CD4-positive, alpha-beta T cell treated with Interleukin-17A for 4 hours (primary cell): ENCODE measurements around the gene CEP112.

ENCODE experiments used
- DNase-seq: peaks from one replicate; pipeline ENCODE4 v3.0.0-alpha.2; 2020; ENCODE audit warnings: mixed read lengths

The CEP112 gene

DNA sequence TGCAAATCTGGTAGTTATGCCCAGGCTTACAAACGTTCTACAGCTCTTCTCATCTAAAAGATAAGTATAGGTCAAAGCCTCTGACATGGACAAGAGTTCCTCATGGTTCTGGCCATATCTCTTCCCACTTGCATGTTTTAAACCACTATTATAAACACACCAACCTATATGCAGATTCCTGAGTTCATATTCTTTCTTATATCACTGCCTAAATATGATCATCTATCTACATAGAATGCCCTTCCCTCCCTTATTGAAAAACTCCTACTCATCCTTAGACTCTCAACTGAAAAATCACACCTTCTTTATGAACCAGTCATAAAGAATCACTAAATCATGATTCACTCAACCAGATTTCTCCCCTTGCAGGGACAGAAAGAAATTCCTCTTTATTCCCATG lies 128.2 kb downstream of the CEP112 start:
- no peak for DNase-seq

DNA sequence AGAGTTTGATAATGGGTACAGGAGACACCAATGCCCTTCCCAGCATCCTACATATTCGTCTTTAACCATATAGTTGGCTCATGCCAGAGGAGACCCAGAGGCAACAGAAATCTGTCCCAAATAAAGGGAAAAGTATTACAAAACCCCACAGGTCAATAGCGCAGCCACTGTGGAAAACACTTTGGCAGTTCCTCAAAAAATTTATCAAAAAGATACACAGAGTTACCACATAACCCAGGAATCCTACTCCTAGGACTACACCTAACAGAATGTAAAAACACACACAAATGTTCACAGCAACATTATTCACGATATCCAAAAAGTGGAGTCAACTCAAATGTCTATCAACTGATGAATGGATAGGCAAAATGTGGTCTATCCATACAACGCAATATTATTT lies 135.8 kb downstream of the CEP112 start:
- no peak for DNase-seq

DNA sequence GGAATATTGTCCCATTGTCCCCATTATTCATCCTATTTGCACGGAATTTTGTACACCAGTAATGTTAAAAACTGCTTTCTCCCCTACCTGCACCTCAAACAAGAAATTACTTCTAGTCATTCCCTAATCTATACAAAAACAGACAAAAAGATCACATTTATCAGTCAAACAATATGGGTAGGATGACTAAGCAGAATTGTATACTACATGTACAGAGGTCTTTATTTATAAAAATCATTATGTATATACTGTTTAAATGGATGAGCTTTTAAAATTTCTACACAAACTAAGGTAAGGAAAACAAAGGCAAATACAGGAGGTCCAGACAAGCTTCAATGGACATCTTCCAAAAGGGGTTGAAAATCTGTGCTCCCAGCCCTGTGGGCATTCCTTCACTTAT lies 137.7 kb downstream of the CEP112 start:
- DNase-seq, result no peak

DNA sequence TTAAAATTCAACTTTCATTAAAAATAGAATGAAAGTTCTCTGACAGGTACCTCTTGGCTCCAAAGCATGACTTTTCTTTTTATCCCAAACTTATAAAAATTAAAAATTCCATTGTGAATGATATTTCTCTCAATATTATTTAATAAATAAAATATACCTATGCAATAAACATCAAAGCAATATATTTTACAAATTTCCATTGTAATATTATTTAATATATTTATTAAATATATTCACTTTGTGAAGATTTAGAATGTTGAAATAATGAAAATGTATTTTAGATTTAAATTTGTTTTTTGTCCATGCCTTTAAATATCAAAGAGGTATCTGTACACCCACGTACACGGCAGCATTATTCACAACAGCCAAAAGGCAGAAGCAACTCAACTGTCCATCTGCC lies 147.8 kb downstream of the CEP112 start:
- no peak for DNase-seq

DNA sequence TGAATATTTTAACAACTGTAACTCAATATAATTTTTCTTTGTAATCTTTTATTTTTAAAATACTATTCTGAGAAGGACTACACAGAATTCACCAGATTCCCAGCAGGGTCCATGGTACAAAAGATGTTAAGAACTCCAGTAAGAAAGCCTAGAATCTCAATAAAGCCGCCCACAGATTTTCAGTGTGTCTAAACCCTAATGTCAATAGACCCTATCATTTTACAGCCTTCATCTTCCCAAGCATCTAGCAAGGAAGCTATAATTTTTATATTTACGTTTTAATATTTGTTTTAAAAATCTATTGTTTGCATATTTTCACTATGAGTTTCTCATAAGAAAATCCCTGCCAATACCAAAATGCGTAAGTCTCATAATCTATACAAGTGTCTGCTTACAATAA lies 148.5 kb downstream of the CEP112 start:
- no peak for DNase-seq

DNA sequence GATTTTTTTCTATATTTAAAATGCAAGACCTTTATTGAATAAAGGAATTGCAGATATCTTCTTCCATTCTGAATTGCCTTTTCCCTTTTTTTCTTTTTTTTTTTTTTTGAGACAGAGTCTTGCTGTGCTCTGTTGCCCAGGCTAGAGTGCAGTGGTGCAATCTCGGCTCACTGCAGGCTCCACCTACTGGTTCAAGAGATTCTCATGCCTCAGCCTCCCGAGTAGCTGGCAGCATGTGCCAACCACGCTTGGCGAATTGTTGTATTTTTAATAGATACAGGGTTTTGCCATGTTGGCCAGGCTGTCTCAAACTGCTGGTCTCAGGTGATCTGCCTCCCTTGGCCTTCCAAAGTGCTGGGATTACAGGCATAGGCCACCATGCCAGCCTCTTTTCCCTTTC lies 151.5 kb downstream of the CEP112 start:
- no peak for DNase-seq

DNA sequence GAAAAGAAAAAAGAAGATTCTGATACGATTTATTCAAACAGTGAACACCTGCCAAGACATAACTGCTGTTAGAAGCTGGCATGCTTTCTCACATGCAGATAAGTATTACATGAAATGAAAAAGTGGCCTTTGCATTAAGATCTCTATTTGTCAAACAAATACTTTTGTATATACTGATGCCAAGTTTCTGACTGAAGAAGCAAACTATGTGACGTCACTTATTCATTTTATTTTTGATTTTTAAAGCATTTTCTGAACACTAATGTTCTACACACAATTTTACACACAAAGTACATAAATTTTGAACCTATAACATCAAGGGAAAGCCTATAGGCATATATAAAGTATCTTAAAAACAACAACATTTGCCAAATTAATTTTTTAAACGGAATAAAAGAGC lies 153.8 kb downstream of the CEP112 start:
- no peak for DNase-seq

DNA sequence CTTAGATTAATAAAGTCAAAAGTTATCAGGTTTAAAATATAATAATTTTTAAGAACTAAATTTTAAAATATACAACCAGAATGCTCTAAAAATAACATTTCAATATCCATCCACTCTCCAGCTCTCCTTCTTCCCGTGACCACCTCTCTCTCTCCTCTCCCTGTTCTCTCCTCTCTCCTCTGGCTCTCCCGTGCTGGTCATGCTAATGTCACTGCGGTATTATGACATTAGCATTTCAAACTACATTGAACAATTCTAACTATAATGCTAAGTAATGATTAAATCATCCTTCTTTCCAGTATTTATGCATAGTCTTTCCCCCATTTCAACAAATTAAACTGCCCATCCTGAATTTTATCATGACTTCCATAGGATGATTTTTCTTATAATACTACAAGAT lies 154.7 kb downstream of the CEP112 start:
- no peak for DNase-seq

DNA sequence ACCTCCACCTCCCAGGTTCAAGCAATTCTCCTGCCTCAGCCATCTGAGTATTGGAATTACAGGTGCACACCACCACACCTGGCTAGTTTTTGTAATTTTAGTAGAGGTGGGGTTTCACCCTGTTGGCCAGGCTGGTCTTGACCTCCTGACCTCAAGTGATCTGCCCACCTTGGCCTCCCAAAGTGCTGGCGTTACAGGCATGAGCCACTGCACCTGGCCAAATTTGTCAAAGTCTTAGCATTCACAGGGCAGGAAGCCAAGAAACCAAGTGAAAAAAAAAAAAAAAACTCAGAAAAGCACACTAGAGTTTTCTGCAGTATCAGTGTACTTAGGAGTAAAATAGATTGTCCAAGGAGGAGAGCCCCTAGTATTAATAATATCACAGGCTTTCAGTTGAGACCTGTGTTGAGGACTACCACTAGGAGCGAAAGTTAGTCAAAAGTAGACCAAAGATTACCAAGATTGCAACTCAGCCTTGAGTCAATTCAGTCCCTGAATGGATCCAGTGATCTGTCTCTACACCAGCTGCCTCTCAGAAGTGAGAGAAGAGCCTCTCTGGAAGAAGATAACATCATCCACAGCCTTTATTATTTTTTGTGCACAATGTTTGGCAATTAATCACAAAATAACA lies 159.7 kb downstream of the CEP112 start:
- DNase-seq, result no peak

DNA sequence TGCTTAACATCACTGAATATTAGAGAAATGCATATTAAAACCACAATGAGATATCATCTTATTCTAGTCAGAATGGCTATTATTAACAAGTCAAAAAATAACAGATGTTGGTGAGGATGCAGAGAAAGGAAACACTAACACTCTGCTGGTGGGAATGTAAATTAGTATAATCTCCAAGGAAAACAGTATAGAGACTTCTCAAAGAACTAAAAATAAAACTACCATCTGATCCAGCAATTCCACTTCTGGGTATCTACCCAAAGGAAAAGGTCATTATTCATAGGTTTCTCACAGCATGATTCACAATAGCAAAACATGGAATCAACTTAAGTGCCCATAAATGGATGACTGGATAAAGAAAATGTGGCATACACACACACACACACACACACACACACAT lies 166.4 kb downstream of the CEP112 start:
- DNase-seq, result no peak

DNA sequence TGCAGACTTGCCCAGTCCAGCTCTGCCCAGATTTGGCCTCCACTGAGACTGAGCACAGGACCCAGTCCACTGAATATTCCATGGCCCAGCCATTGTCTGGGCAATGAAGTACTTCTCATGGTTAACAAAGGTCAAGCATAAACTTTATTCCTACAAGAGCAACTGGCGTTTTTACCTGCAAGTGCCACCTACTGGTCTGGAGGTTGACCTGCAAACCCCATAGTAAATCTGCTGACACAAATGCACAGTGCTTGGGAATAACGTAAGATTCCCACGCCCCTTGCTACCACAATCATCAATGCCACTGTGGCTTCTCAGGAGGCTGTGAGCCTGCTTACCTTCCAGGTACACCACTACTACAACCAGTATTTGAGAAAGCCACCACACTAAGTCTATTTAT lies 170.2 kb downstream of the CEP112 start:
- no peak for DNase-seq

DNA sequence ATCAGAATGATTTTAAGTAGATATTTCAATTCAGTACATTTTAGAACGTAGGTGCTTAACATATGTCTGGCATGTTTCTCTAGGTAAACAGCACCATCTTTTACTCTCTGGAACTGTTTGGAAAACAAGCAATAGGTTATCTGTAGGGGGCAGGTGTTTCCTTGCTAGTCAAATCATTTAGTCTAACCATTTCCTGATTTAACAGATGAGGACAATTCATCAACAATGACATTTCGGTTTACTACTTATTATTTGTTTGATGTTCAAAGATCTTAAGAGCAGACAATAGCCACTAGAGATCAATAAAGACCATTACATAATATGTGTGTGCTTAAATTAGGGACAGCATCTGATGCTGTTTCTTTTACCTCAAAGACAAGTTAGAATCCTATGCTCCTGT lies 173.1 kb downstream of the CEP112 start:
- no peak for DNase-seq

DNA sequence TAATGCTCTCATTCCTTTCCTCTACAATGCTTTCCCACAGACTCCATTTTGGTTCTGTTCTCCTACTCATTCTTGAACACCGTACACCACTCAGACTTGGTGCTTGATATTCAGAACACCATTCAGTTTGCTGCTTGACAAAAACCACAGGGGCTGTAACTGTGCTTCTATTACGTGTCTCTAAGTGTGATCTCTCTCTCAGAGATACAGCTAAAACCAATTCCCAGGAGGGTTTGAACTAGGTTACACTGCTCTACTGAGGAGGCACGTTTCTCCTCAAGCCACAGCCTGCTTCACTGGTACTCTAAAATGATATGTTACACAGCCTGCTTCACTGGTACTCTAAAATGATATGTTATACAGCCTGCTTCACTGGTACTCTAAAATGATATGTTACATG lies 175.7 kb downstream of the CEP112 start:
- no peak for DNase-seq

DNA sequence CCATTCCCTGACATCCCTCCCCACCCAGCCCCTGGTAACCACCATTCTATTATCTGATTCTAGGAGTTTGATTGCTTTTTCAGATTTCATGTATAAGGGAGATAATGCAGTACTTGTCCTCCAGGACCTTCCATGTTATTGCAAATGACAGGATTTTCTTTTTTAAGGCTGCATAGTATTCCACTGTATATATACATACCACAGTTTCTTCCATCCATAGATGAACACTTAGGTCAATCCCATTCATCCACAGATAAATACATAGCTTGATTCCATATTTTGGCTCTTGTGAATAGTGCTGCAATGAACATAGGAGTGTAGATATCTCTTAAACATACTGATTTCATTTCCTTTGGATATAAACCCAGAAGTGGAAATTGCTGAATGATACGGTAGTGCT lies 183.3 kb downstream of the CEP112 start:
- no peak for DNase-seq

DNA sequence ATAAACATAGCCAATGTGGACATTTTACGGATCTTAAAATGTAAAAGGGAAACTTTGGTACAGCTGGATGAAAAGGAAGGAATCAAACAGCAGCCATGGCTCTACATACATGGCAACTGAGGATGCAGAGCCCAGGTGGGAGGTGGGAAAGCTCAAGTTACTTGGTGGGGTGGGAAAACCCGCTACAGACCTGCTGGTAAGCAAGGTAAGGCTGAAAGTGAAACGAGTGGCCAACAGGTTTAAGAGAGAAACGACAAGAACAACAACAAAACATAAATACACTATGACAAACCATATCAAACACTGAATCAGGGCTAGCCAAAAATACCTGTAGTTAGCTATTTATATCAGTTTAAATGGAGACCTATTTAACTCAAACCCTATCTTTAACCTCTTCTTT lies 185.3 kb downstream of the CEP112 start:
- no peak for DNase-seq

DNA sequence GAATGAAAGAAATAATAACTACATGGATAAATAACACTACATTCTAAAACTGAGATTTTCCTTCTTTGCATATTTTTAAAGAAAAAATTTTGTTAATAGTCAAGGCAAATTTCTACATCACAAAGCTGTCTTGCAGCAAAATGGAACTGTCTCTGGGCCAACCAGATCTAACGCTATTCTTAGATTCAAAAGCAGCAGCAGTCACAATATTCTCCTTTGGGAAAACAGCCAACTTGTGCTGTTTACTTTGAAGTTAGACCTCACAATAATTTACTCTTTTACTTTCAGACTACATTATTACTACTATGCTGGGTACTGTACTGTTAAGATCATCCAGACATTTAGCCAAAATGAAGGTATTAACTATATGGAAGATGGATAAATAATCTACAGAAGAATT lies 189.1 kb downstream of the CEP112 start:
- no peak for DNase-seq

DNA sequence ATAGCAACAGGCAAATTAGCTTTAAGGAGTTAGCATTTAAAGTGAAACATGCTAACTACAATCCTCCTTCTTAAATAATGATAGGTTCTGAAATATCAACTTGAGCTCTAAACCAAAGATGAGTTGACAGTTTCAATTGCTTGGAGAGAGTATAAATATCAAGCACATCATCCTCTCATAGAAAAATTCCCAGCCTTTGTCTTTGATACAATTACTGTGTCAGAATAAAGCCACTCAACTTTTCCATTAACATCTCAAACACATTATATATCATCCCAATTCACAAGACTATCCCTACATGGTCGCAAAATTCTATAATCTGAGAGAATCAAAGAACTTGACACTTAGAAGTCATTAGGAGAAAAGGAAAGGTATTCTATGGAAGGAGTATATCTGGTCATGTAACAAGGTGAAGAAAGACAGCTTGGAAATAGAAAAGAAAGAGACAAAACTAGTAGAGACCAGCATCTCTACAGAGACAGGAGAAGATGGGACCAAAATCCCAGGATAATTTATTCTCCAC lies 189.8 kb downstream of the CEP112 start:
- no peak for DNase-seq

DNA sequence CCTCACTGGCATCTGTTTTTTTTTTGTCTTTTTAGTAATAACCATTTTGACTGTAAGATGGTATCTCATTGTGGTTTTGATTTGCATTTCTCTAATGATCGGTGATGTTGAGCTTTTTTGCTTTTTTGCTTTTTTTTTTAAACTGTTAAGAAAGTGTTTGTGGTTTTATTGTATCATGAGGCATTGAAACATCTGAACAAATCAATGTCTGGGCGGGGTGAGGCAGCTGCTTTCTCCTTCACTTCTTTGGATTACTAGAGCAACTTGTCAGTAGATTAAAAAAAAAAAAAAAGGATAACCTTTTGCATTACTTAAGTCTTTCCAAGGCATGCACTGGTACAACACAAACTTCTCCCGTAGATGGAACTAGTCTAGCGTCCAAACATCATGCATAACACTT lies 191.7 kb downstream of the CEP112 start:
- no peak for DNase-seq

DNA sequence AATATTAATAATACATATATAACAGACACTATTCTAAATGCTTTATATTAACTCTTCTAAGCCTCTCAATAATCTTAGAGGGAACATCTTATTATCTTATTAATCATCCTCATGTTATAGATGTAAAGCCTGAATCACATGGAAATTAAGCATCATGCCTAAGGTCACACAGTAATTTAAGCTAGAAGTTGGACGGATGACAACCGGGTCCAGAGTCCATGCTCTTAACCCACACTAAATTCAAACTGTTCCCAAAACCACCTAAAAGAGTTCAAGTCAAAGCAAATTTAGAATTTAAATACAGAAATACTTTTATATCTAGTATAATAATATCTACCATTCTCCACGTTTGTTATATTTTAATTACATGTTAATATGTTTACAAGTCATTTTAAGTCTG lies 193.3 kb downstream of the CEP112 start:
- no peak for DNase-seq

DNA sequence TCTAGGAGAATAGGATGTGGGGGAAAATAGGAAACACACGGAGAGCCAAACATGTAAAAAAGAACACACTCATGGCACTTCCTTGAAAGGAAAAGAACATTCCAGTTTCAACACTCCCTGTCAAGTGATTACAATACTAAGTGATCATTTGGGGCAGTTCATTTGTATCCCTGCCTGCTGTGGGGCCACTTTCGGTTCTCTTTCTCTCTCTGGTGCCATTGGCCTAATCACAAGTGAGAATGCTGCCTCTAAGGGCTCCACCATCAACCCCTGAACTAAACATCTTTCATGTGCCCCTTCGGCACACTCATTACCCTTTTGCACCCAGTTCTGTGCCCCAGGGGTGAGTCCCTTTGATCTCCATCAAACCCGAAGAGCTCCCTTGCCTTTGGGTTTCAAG lies 197.3 kb downstream of the CEP112 start:
- DNase-seq, result no peak

DNA sequence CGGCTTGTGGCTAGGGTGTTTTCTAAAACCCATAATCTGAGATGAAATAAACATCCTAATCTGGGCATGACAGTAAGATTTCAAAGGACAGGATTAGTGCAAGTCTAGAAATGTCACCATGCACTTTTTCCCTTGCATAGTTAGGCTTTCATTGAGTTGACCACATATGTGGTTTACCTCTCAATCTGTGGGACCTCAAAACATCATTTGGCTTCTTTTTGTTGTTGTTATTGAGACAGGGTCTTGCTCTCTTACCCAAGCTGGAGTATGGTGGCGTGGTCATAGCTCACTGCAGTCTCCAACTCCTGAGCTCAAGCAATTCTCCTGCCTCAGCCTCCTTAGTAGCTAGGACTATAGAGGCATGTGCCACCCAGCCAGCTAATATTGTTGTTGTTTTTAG lies 197.8 kb downstream of the CEP112 start:
- DNase-seq, result no peak

DNA sequence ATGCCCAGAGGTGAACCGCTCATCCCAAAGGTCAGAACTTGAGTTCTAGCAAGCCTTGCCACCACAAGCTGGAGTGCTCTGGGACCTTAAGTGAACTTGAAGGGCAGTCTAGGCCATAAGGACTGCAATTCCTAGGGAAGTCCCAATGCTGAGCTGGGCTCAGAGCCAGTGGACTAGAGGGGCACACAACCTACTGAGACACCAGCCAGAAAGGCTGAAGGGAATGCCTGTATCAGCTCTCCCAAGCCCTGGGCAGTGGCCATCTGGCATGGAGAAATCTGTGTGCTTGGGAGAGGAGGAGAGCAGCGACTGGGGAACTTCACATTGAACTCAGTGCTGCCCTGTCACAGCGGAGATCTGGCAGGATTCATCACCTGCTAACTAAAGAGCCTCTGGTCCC lies 201.3 kb downstream of the CEP112 start:
- DNase-seq, result no peak

DNA sequence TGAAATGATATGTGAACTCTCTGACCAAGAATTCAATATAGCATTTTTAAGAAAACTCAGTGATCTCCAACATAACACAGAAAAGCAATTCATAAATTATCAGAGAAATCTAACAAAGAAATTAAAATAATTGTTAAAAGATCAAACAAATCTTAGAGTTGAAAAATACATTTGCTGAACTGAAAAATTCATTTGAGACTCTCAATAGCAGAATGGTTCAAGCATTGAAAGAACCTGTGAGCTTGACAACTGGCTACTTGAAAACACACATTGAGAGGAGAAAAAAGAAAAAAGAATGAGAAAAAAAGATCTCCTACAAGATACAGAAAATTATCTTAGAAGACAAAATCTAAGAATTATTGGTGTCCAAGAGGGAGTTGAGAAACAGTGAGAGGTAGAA lies 203.5 kb downstream of the CEP112 start:
- DNase-seq, result no peak

DNA sequence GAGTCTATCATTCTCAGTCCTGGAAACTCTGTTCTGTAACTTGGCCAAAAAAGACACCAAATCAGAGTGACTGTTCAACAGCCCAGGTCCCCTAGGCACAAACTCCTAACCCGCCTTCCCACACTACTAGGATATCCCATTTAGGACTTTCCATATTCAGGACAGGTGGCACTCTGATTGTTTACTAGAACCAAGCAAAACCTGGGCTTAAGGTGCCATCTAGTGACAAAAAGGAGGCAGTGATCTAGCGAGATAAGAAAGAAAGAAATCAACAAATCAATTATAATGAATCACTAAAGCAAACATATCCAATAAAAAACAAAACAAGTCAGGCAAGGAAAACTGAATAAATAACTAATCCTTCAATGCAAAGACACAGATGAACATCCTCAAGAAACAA lies 203.9 kb downstream of the CEP112 start:
- DNase-seq, result no peak

DNA sequence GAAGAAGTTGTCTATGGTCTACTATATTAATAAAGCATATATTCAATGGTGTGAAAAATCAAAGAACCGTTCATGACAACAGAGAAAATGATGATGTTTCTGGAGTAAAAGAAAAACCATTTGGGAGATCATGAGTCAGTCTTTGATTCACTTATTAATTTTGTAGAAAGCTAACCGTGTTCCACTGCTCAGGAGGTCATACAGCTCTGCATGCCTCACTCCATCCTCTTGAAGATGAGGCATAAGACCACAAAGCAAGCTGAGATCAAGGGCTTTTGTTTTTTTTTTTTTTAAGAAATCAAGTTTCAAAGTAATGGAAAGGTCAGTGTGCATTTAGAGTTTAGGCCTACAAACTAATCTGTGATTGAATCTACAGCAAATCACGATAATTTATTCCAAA lies 206.4 kb downstream of the CEP112 start:
- DNase-seq, result no peak

DNA sequence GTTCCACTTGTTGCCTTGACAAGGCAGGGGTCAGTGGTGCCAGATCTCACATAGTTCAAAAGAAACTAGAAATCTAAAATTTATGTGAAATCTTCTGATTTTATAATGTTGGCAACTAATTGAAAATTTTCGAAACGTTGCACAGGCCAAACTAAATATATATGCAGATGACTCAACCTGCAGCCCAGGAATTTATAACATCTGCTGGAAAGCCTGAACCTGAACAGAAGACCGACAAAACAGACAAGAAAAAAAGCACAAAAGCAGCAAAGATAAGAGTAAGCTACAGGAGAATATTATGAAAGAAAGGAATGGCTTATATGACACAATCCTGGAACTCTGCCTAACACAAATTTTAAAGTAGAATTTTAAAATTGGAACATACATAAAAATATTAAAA lies 207.6 kb downstream of the CEP112 start:
- no peak for DNase-seq
